Right lobe of liver (tissue), 4 donors: ENCODE results near the gene ERC2.

Experiments used
- CTCF ChIP-seq, 4 donors: fragments of 200-600 bp in 3 of 4; fragments of 450-650 bp in 1 of 4; IDR thresholded peaks; one replicate each; pipeline versions ENCODE4 v1.5.1 to v1.8.0; 2016 to 2022; ENCODE audit warnings: antibody characterized with exemption in 4 of 4, mild to moderate bottlenecking in 2 of 4
- POLR2A ChIP-seq: fragments of 450-650 bp; IDR thresholded peaks from one replicate; pipeline ENCODE4 v1.6.1; 2017; ENCODE audit warnings: antibody characterized with exemption, mild to moderate bottlenecking
- donor health status: DM: no; HTN: no; CAD: no.
- donor health status: DM: no; HTN: no; CAD: no.
- donor health status: DM: no; HTN: yes; CAD: no.

- TF ChIP-seq CTCF (IDR thresholded peaks at IDR 0.05) = no peak
- no peak for TF ChIP-seq POLR2A
These were observed 34.5 kb upstream of the ERC2 start for GRCh38 chr3:56502738-56503137.
